K562 (cell line): ENCODE measurements around the gene HPS4. TPM values are rescaled to one million over a fixed set of nuclear protein-coding genes. Genes with fewer than 3 reads are reported as not detected.

Experiments used
- ADNP ChIP-seq: fragments of 200-800 bp; sonication (Bioruptor generic); IDR thresholded peaks from 2 replicates; pipeline ENCODE4 v1.6.1; 2016; ENCODE audit warnings: missing genetic modification characterization, missing compliant biosample characterization
- BCOR ChIP-seq: fragments of 450-650 bp; IDR thresholded peaks from 2 replicates; pipeline ENCODE4 v1.6.1; 2016
- CBX3 ChIP-seq, 2 experiments: IDR thresholded peaks; 1 replicate in 1 of 2; 2 replicates in 1 of 2; pipeline ENCODE4 v1.6.1; 2012; ENCODE audit warnings: inconsistent platforms in 2 of 2, low read length in 2 of 2, borderline replicate concordance in 1 of 2, control low read depth in 1 of 2
- EP300 ChIP-seq: IDR thresholded peaks from 2 replicates; pipeline ENCODE4 v1.6.1; 2012; ENCODE audit warnings: low read length, improper control_type of control experiment
- FOXM1 ChIP-seq, 2 experiments: fragments of 450-650 bp in 1 of 2; sonication (generic) in 1 of 2; formaldehyde crosslinking in 1 of 2; IDR thresholded peaks; 2 replicates each; pipeline versions ENCODE4 v1.6.1 to v1.9.0; 2017 to 2022; ENCODE audit warnings: low read depth in 2 of 2, mild to moderate bottlenecking in 2 of 2, missing genetic modification reagents in 1 of 2, moderate library complexity in 1 of 2
- FOXP1 ChIP-seq: sonication (generic); formaldehyde crosslinking; IDR thresholded peaks from 2 replicates; pipeline ENCODE4 v1.8.0; 2022; ENCODE audit warnings: mild to moderate bottlenecking, missing genetic modification reagents
- FOXP4 ChIP-seq: sonication (generic); formaldehyde crosslinking; IDR thresholded peaks from 2 replicates; pipeline ENCODE4 v1.8.0; 2022; ENCODE audit warnings: mild to moderate bottlenecking, missing genetic modification reagents, borderline replicate concordance
- JUNB ChIP-seq: fragments of 450-650 bp; formaldehyde crosslinking; conservative IDR thresholded peaks from 2 replicates; pipeline ENCODE4 v1.4.0; 2020; ENCODE audit warnings: mild to moderate bottlenecking
- MITF ChIP-seq: IDR thresholded peaks from 2 replicates; pipeline ENCODE4 v1.6.1; 2014; ENCODE audit warnings: antibody characterized with exemption
- NCOA6 ChIP-seq: fragments of 450-650 bp; IDR thresholded peaks from 2 replicates; pipeline ENCODE4 v1.6.1; 2017; ENCODE audit warnings: mild to moderate bottlenecking
- NFXL1 ChIP-seq: fragments of 450-650 bp; formaldehyde crosslinking; IDR thresholded peaks from 2 replicates; pipeline ENCODE4 v1.4.0; 2021; ENCODE audit warnings: mild to moderate bottlenecking
- POLR2B ChIP-seq: fragments of 450-650 bp; IDR thresholded peaks from 2 replicates; pipeline ENCODE4 v1.6.1; 2018; ENCODE audit warnings: low read depth; ENCODE audit not compliant: partially characterized antibody
- PREB ChIP-seq: sonication (generic); formaldehyde crosslinking; IDR thresholded peaks from 2 replicates; pipeline ENCODE4 v1.8.1; 2023; ENCODE audit warnings: mild to moderate bottlenecking, missing genetic modification reagents
- RBFOX2 ChIP-seq: fragments of 200-400 bp; formaldehyde crosslinking; IDR thresholded peaks from 2 replicates; pipeline ENCODE4 v1.6.1; 2017; ENCODE audit warnings: low read depth, mild to moderate bottlenecking, low read length, moderate library complexity
- SMAD1 ChIP-seq: fragments of 150-350 bp; IDR thresholded peaks from 2 replicates; pipeline ENCODE4 v1.6.1; 2014; ENCODE audit warnings: low read length, low read depth; ENCODE audit not compliant: partially characterized antibody
- SMARCE1 ChIP-seq: fragments of 450-650 bp; IDR thresholded peaks from 2 replicates; pipeline ENCODE4 v1.7.1; 2016; ENCODE audit warnings: mild to moderate bottlenecking
- SOX6 ChIP-seq: fragments of 450-650 bp; IDR thresholded peaks from 2 replicates; pipeline ENCODE4 v1.6.1; 2014; ENCODE audit warnings: mild to moderate bottlenecking
- TFAM ChIP-seq: fragments of 250-450 bp; sonication (Bioruptor Pico); conservative IDR thresholded peaks from 2 replicates; pipeline ENCODE4 v1.5.0; 2021; ENCODE audit warnings: mild to moderate bottlenecking, moderate library complexity
- ZHX1 ChIP-seq: fragments of 150-350 bp; conservative IDR thresholded peaks from 2 replicates; pipeline ENCODE4 v1.6.1; 2014; ENCODE audit warnings: low read length
- ZNF121 ChIP-seq: sonication (generic); formaldehyde crosslinking; conservative IDR thresholded peaks from 2 replicates; pipeline ENCODE4 v1.8.0; 2022; ENCODE audit warnings: missing genetic modification reagents
- ZNF175 ChIP-seq: fragments of 200-800 bp; sonication (Bioruptor generic); IDR thresholded peaks from 2 replicates; pipeline ENCODE4 v1.6.1; 2016; ENCODE audit warnings: low read depth, mild to moderate bottlenecking, missing genetic modification characterization, missing compliant biosample characterization
- polyA plus RNA-seq, 8 experiments: library from polyadenylated mRNA; depleted of rRNA in 4 of 8; stranded (reverse) in 5 of 8; unstranded in 3 of 8; fragments of >200 nt; fragmentation: Nextera tagmentation in 2 of 8; fragmentation: Illumina TruSeq in 1 of 8; extraction: Ambion mirVana in 2 of 8; extraction: Trizol in 1 of 8; gene quantifications; 2 replicates each; pipeline versions ENCODE4 v1.2.1 to v1.2.3, GENCODE V29; 2011 to 2014; ENCODE audit warnings: inconsistent platforms in 1 of 8, missing spikeins in 1 of 8
- total RNA-seq, 7 experiments: library from RNA; depleted of rRNA in 6 of 7; stranded (reverse); fragments of >200 nt in 6 of 7; fragmentation: Illumina TruSeq in 2 of 7; extraction: Trizol in 2 of 7; gene quantifications; 2 replicates each; pipeline versions ENCODE4 v1.2.1 to v1.2.3, GENCODE V29; 2011 to 2021; ENCODE audit warnings: low replicate concordance in 1 of 7

The HPS4 gene
- total and polyA plus RNA-seq, 9 of the 15 experiments (the other 6 are each of a cell fraction or from before 2014, with no cell fraction given), result 12.8 to 29.2 (median 25.3) TPM

- TF ChIP-seq ZHX1, result no peak
- TF ChIP-seq FOXP4, result peak; percentile 99
- TF ChIP-seq EP300, result peak; percentile 96
- peak; percentile 92 for TF ChIP-seq SOX6
- no peak for TF ChIP-seq ZNF121 (CRISPR knock-in tag)
- no peak for TF ChIP-seq JUNB (CRISPR knock-in tag)
- no peak for TF ChIP-seq NFXL1
- TF ChIP-seq PREB, result no peak
- no peak for TF ChIP-seq TFAM (CRISPR knock-in tag)
- no peak for TF ChIP-seq MITF
- TF ChIP-seq BCOR, result peak; percentile 76
- peak; percentile 67; the same call in 1 of the 2 replicates for TF ChIP-seq FOXM1 (IDR thresholded peaks at IDR 0.05; ENCODE audit: low read depth)
- no peak for TF ChIP-seq FOXM1 (CRISPR knock-in tag; IDR thresholded peaks at IDR 0.05; ENCODE audit: low read depth)
- TF ChIP-seq CBX3 (IDR thresholded peaks at IDR 0.05; ENCODE audit: borderline replicate concordance in 1 of 2, low read length in 2 of 2), result no peak
- TF ChIP-seq RBFOX2, result no peak
- no peak for TF ChIP-seq POLR2B
- TF ChIP-seq SMARCE1, result peak; percentile 98
- peak; percentile 66 for TF ChIP-seq ADNP
- TF ChIP-seq NCOA6, result no peak
- no peak for TF ChIP-seq SMAD1
- peak; percentile 75; the same call in 1 of the 2 replicates for TF ChIP-seq FOXP1 (CRISPR knock-in tag)
- no peak for TF ChIP-seq ZNF175 (CRISPR knock-in tag)
These were observed 78.6 kb downstream of the HPS4 start (continued) for GRCh38 chr22:26404851-26405421.
